Chondrocyte (in vitro differentiated cells): Measurements from ENCODE around the gene CACNA1C. TPM values are rescaled to one million over a fixed set of nuclear protein-coding genes. Genes with fewer than 3 reads are reported as not detected.

Experiments
- DNase-seq: peaks from one replicate; pipeline ENCODE4 v3.0.0; 2021; ENCODE audit warnings: mixed read lengths, low spot score
- H3K27ac Mint-ChIP-seq: one replicate; pipeline ENCODE4 v1.8.0; 2021; ENCODE audit warnings: mild to moderate bottlenecking, moderate library complexity, mixed read lengths; ENCODE audit not compliant: unreplicated experiment
- H3K27me3 Mint-ChIP-seq: 2 replicates; pipeline ENCODE4 v1.8.0; 2021; ENCODE audit warnings: low read depth, mixed read lengths
- H3K36me3 Mint-ChIP-seq: 2 replicates; pipeline ENCODE4 v1.8.0; 2021; ENCODE audit warnings: low read depth, mixed read lengths
- H3K4me1 Mint-ChIP-seq: 2 replicates; pipeline ENCODE4 v1.8.0; 2021; ENCODE audit warnings: low read depth, mild to moderate bottlenecking, mixed read lengths
- H3K4me3 Mint-ChIP-seq: one replicate; pipeline ENCODE4 v1.8.0; 2021; ENCODE audit warnings: mild to moderate bottlenecking, moderate library complexity, mixed read lengths; ENCODE audit not compliant: unreplicated experiment
- H3K9me3 Mint-ChIP-seq: 2 replicates; pipeline ENCODE4 v1.8.0; 2021; ENCODE audit warnings: low read depth, mixed read lengths
- CTCF ChIP-seq: fragments of 200-600 bp; sonication (generic); IDR thresholded peaks from 2 replicates; pipeline ENCODE4 v1.5.0; 2021; ENCODE audit warnings: antibody characterized with exemption, mild to moderate bottlenecking, moderate library complexity
- total RNA-seq: library from RNA; stranded (reverse); gene quantifications from 3 replicates; pipeline ENCODE4 v1.2.1, GENCODE V29; 2021

CACNA1C gene
- total RNA-seq, 1 donor from 2014 or later, result 27.0 TPM

GRCh38 chr12:2226641-2227040, 173.9 kb downstream of the CACNA1C start:
- no peak for TF ChIP-seq CTCF
- Mint-ChIP-seq H3K9me3 (no peaks in the 10 kb centered on the region), H3K4me3 (no peak overlapping the region), H3K4me1 (no peaks in the 10 kb centered on the region), H3K27me3 (no peaks in the 10 kb centered on the region), H3K36me3 (peaks cover 3% of the 10 kb centered on the region), H3K27ac (no peak overlapping the region)
- no peak for DNase-seq

GRCh38 chr12:2227360-2227759, 174.6 kb downstream of the CACNA1C start:
- H3K36me3 Mint-ChIP-seq, result peaks cover 3% of the 10 kb centered on the region
- DNase-seq, result no peak
- no peaks in the 10 kb centered on the region for H3K9me3 Mint-ChIP-seq
- H3K27me3 Mint-ChIP-seq, result no peaks in the 10 kb centered on the region
- no peak overlapping the region for H3K27ac Mint-ChIP-seq
- no peak overlapping the region for H3K4me3 Mint-ChIP-seq
- H3K4me1 Mint-ChIP-seq, result no peaks in the 10 kb centered on the region
- no peak for TF ChIP-seq CTCF

- H3K27me3 Mint-ChIP-seq, result no peaks in the 10 kb centered on the region
- no peak overlapping the region for H3K27ac Mint-ChIP-seq
- H3K4me3 Mint-ChIP-seq, result no peak overlapping the region
- peaks cover 3% of the 10 kb centered on the region for H3K4me1 Mint-ChIP-seq
- TF ChIP-seq CTCF, result no peak
- DNase-seq, result no peak
- H3K9me3 Mint-ChIP-seq, result no peaks in the 10 kb centered on the region
- H3K36me3 Mint-ChIP-seq, result peaks cover 3% of the 10 kb centered on the region
Measured at GRCh38 chr12:2228535-2228934, 175.7 kb downstream of the CACNA1C start.

GRCh38 chr12:2229661-2230539, 177.1 kb downstream of the CACNA1C start:
- Mint-ChIP-seq H3K27me3 (no peaks in the 10 kb centered on the region), H3K36me3 (peaks cover 3% of the 10 kb centered on the region), H3K9me3 (no peaks in the 10 kb centered on the region), H3K27ac (no peak overlapping the region), H3K4me1 (peaks cover 3% of the 10 kb centered on the region), H3K4me3 (no peak overlapping the region)
- no peak for TF ChIP-seq CTCF
- no peak for DNase-seq

- TF ChIP-seq CTCF, result no peak
- peaks cover 3% of the 10 kb centered on the region for H3K4me1 Mint-ChIP-seq
- no peak overlapping the region for H3K4me3 Mint-ChIP-seq
- peaks cover 3% of the 10 kb centered on the region for H3K36me3 Mint-ChIP-seq
- H3K9me3 Mint-ChIP-seq, result no peaks in the 10 kb centered on the region
- no peak overlapping the region for H3K27ac Mint-ChIP-seq
- H3K27me3 Mint-ChIP-seq, result no peaks in the 10 kb centered on the region
- DNase-seq, result no peak
Measured at GRCh38 chr12:2231011-2231595, 178.3 kb downstream of the CACNA1C start.
